NCI-H2171 (cell line): ENCODE measurements around the gene GALNT10.

Source experiments
- DNase-seq: peaks from one replicate; lab custom pipeline; 2025; lab: John Stamatoyannopoulos, UW

The GALNT10 gene

DNA sequence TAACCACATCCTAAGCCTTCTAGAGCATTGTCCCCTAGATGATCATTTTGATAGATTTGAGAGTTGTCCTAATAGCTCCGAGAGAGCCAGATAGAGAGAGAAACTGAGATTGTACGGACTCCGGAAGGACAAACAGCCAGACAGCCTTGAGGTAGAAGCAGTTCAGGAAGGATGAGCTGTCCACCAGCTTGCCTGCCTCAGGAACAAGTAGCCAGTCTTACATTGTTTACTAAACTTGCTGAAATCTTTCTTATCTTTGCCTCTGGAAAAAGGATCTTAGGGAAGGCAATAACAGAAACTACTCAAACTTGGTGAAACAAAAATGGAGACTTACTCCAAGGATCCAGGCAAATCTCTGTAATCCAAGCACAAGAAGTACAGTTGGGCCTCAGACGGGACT, 216.3 kb downstream of the GALNT10 start:
- DNase-seq = no peak

DNA sequence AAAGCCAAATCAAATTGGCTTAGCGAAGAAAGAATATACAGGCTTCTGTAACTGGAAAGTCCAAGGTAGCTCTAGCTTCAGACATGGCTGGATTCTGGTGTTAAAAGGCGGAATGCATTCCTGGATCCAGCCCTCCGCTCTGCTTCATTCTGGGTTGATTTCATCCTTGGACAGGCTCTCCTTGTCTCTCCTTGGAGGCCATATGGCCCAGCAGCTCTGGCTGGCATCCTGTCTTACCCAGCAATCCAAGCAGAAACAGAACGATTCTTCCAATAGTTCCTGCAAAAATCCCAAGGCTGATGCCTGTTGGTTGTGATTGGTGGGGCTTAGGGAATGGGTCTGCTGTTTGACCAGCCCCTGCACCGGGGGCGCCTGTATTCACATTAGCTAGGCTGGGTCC, 218.3 kb downstream of the GALNT10 start:
- DNase-seq = no peak

DNA sequence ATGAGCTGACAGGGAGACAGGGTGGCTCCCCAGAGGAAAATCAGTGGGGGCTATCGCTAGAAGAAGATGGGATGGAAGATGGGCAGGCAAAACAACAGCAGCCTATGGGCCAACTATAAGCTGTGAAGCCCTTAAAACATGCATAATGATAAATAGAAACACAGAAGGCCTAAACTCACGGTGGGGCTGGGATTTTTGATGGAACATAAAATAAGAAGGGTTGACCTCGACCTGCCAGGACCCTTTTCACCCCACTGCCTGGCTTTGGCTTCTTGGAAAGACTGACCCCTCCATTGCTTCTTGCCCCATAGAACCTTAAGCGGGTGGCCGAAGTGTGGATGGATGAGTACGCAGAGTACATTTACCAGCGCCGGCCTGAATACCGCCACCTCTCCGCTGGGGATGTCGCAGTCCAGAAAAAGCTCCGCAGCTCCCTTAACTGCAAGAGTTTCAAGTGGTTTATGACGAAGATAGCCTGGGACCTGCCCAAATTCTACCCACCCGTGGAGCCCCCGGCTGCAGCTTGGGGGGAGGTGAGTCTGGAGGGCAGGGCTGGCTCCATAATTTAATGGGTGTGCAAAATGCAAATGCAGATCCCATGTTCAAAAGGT, 218.8 kb downstream of the GALNT10 start:
- no peak for DNase-seq

DNA sequence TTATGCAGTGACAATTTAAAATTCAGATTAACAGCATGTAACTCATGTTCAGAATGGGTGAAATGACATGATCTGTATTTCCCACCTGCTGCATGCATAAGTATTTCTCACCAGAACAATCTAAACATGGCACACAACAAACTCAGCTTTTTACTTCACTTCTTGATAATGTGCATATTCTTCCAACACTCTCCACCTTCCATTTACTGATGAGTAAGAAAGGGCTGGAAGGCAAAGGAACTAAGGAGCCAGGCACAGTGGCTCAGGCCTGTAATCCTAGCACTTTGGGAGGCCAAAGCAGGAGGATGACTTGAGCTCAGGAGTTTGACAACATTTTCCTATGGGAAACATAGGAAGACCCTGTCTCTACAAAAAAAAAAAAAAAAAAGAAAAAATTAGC, 219.5 kb downstream of the GALNT10 start:
- DNase-seq = no peak

DNA sequence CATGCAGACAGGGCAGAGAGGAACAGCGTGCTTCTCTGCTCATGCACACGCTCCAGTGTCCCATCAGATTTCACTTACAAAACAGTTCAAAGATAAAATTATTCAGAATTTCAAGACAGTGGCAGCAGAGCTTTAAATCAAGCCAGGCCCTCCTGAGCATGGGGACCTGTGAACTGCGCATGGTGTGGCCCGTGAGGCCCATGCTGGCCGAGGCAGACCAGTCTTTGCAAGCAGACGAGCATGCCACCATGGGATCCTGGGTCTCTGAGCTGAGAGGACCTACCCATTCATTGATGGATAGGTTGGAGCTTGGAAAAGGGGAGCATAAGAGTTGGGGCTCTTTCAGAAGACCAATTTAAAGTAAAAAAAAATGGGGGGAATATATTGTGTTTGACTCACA, 220.3 kb downstream of the GALNT10 start:
- no peak for DNase-seq

DNA sequence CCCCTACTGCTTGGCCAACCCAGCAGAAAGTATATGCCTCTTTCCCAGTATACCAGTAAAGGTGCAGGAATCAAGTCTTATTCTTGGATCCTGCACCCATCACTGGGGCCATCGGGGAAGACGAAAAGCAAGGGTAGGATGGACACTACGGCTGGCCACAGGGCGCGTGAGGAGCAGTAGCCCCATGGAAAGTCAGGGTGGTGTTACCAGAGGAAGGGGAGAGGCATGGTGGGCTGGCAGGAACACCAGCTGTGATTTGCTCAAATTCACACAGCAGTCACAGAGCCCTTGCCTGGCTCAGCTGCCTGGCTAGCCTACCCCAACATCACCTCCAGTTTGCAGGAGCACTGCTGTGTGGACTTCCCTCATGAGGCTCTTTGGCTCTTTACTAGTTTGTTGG, 220.8 kb downstream of the GALNT10 start:
- DNase-seq = no peak

DNA sequence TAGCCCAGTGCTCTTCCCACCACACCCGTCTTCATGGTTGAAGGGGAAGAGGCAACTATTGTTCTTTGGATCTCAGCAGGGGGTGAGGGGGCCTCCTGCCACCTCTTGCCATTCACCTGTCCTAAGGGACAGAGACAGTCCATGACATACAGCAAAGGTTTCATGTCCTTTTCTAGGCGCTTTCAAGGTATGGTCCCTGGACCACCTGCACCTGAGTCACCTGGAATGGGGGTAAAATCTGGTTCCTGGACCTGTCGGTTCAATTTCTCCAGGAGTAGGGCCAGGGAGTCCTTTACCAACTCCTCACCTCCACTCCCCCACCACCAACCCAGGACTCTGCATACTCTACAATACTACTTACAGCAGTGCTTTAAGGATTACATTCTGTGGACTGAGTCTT, 221.8 kb downstream of the GALNT10 start:
- DNase-seq = no peak

DNA sequence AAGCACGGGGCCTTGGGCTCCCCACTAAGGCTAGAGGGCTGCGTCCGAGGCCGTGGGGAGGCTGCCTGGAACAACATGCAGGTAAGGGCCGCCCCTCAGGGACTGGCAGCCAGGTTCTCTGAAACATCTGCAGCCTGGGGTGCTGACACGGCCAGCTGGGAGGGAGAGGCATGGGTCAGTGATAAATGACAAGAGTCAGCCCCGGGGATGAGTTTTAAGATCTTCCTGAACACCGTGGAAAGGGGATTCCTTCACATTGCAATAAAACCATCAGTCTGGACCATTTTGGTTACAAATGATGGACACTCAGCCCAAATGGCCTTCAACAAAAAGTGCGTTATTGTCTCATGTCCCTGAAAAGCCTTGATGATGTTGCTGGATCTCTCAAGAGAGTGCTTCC, 222.4 kb downstream of the GALNT10 start:
- no peak for DNase-seq

DNA sequence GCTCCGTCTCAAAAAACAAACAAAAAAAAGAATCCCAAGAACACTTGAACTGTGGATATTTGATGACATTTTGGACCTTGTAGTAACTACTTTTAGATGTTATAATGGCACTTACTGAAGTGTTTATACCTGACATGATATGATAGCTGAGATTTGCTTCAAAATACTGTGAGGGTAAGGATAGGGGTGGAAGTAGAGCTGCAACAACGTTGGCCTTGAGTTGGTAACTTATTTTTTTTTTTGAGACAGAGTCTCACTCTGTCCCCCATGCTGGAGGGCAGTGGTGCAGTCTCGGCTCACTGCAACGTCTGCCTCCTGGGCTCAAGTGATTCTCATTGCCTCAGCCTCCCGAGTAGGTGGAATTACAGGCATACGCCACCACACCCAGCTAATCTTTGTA, 224.6 kb downstream of the GALNT10 start:
- DNase-seq = no peak

DNA sequence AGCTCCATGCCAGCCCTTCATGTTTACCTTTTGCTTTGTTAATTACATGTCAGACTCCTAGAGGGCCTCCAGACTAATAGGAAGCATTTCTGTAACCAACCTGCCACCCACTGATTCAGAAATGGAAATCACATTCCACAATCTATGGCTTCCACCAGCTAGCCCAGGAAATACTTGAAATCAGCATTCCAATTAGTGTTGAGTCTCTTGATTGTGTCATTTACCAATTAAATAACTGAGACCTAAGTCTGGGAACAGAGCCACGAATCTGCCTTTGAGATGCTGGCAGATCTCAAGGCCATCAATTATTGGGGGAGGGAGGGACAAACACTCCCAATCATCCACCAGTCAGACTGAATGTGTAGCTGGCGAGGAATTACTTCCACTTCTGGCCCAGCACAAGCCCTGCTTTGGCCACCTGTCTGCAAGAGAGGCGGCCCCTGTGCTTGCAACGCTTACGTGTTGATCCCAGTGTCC, 227.8 kb downstream of the GALNT10 start:
- no peak for DNase-seq

DNA sequence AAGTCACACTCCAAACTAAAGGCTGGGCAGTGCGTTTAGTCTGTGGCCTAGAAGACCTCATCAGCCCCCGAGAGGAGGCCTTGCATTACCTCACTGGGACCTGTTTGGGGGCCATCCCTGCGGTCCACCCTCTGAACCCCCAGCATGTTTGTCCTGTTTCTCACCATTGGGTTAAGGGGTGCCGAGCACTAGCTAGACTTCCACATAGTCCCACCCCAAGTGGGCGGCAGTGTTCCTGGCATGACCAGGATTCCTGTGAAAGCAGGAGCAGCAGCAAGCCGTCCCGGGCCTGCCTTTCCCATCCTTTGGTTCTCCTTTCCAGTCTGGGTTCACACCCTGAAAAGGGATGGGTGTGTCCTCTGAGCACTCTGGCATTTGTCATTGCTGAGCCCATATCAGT, 228.7 kb downstream of the GALNT10 start:
- DNase-seq = no peak

DNA sequence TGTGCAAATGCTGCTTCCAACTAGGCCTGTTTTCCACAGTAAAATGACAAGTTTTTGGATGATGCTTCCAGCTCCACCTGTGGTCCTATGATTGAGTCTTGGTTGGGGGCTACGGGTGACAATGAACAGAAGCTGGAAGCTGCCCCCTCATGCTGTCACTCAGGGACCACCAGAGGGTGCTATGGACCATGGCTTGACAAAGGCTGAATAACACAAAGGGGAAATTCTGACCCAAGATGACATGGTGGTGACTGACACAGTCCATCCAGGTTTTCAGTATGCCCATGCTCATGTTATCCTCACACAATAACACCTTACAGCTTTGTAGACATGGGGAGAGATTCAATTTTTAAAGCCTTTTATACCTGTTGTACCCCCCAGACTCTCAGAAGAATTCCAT, 231.3 kb downstream of the GALNT10 start:
- DNase-seq = no peak

DNA sequence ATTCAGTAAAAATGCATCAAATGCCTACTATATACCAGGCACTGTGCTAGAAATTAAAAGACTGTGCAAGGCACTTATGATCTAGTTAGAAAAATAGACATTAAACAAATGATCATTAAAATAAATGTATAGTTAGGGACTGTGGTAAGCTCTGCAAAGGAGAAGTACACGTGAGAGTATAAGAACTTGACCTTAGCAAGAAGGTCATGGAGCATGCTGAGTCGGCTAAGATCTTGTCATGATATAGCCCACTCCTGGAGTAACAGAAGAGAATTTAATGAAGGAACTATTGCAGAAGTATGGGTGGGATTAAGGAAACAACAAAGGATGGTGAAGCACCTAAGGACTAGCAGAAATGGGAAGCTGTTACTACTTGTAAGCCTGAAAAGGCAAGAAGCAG, 231.8 kb downstream of the GALNT10 start:
- no peak for DNase-seq

DNA sequence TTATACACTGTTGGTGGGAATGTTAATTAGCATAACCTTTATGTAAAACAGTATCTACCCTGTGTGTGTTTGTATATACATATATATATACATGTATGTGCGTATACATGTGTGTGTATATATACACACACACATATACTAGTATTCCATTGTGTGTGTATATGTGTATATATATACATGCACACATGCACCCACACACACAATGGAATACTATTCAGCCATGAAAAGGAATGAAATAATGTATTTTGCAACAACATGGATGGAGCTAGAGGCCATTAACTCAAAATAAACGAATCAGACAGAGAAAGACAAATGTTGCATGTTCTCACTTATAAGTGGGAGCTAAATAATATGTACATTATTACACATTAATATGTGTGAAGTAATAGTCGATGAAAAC, 237.7 kb downstream of the GALNT10 start:
- DNase-seq = no peak

DNA sequence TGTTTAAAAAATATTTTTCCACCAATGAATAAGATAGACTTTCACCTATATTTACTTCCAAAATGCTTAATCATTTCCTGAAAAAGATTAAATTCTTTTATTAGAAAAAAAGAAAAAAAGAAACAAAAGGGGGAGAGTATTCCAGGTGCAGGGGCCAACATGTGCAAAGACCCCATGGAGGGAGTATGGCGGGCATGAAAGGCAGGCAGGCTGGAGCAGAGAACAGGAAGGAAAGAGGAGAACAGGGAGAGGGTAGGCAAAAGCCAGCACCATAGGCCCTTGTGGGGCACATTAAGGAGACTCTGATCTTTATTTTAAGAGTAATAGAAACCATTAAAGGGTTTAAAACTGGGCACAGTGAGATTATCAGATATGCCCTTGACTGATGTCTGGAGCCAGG, 238.8 kb downstream of the GALNT10 start:
- DNase-seq = no peak

DNA sequence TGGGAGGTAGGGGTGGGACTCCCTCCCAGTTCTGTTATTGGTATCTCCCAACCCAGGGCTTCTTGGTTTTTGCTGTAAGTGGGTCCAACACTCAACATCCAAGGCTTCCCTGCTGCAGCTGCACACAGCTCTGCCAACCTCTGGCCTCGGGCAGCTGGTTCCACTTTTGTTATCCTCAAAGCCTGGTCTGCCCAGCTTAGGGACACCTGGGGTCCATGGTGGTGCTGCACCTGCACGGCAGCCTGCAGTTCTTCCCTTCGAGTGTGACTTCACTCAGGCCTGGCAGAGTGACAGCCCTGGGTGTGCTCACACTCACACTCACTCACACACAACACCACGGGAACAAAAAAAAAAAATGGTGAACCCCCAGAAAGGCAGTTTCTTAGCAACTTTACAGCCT, 239.9 kb downstream of the GALNT10 start:
- DNase-seq = no peak

DNA sequence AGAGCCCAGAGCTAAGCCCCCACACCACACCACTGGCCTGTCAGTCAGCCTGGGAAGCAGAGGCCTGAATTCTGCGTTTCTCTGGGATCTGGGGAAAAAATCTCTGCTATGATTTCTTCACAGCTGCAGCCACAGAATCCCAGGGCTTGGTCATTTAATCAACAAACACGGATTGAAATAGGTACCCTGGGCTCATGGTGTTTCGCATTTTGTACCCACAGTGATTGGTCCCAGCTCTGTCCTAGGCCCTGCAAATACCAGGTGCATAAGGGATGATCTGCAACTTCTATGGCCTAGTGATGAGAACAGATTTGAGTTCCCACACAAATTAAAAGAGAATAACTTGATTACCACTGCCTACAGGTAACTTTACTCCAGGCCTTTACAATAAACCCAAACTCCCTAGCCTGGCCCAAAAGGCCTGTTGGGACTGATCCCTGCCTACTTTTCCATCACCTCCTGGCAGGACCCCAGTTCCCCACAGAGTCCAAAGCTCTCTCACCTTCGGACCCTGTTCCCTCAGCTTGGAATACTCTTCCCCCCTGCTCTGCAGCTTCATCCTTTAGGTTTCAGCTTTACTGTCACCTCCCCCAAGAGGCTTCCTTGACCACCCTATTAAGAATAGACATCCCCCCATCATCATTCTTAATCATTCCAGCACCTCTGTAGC, 240.6 kb downstream of the GALNT10 start:
- DNase-seq = no peak

DNA sequence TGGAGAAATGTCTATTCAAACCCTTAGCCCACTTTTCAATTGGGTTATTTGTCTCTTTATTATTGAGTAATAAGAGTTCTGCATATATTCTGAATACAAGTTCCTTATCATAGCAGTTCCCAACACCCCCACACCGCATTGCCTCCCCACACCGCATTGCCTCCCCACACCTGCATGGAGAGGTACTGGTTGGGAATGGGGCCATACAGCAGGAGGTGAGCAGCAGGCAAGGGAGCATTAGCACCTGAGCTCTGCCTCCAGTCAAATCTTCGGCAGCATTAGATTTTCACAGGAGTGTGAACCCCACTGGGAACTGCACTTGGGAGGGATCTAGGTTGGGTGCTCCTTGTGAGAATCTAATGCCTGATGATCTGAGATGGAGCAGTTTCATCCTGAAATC, 244.7 kb downstream of the GALNT10 start:
- no peak for DNase-seq

DNA sequence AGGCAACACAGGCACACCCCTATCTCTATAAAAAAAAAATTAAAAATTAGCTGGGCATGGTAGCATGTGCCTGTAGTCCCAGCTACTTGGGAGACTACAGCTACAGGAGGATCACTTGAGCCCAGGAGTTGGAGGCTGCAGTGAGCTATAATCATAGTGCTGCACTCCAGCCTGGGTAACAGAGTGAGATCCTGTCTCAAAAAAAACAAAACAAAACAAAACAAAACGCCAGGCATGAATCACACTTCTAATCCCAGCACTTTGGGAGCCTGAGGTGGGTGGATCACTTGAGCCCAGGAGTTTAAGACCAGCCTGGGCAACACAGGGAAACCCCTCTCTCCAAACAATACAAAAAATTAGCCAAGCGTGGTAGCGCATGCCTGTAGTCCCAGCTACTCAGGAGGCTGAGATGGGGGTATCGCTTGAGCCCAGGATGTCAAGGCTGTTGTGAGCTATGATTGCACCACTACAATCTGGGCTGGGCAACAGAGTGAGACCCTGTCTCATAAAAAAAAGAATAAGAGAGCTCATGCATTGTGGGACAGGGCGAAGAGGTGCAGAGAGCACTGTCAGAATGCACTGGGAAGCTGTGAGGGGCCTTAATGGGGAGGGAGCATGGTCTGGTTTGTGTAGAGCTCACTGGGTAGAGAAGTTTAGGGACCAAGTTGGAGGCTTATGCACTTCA, 246.9 kb downstream of the GALNT10 start:
- DNase-seq = no peak

DNA sequence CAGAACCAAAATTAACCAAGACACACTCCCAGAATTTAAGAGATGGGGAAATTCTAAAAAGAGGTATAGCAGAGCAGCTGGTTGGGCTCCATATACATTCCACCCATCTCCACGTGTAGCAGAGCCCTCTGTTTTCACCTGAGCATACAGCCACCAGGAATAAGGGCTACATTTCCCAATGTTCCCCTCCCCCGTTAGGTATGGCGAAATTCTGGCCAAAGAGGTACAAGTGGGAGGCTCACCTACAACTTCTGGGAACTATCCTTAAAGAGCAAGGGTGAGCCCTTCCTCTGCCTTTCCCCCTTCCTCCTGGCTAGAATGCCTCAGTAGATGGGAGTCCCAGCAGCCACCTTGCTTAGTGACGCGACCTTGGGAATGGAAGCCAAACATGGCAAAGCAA, 250.0 kb downstream of the GALNT10 start:
- no peak for DNase-seq

DNA sequence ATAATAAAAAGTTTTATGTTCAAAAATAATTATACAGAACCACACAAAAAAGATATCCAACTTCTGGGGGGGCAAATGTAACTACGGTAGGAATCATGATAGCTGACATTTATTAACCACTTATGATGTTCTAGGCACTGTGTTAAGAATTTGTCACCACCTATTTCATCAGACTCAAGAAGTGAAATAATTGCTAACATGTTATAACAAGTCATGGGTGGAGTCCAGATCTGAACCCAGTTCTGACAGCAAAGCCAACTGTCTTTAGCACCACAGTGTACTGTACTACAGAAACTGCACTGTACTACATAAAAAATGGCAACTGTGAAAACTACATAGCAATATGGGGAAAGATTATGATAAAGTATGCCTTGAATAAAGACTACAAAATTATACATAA, 252.3 kb downstream of the GALNT10 start:
- DNase-seq = no peak

DNA sequence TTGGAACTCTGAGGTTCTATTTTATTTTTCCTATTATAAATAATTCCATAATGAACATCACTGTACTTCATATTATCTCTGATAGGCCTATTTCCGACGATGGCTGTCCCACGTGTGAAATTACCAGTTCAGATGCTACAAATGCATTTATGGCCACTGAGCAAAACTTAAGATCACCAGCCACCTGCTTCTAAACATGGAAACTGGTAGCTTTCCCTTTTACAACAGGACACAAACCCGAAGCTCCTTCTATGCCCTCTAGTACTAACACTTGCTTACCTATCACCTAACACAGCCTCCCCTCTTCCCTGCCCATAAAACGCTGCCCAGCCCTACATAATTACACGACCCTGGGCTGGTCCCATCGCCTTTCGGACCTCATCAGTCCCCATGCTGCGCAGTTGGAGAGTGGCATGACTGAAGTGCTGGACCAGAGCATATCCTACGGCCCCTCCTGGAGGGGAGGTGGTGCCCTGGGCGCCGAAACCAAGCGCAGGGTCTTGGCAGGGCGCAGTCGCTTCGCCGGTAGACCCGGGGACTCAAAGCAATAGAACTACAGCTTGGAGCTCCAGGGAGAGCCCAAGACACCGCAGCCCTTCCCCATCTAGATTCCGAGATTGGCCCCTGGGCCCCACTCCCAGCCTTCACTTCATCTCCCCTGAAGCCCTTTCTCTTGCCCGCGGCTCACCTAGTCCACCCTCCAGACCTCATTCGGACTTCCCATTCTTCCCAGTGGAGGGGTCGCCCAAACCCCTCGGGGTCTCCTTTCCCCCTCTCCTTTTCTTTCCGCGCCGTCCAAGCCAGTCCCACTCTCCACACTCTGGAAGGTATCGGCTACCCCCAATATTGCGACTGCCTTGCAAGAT, 254.3 kb downstream of the GALNT10 start:
- no peak for DNase-seq
